NCI-H460 (cell line): ENCODE measurements around the gene FGF3. TPM values are rescaled to one million over a fixed set of nuclear protein-coding genes. Genes with fewer than 3 reads are reported as not detected.

Source experiments
- DNase-seq: peaks from one replicate; pipeline ENCODE4 v3.0.0-alpha.2; 2016; ENCODE audit warnings: low read depth; ENCODE audit errors: extremely low read depth
- total RNA-seq: library from RNA; depleted of rRNA; stranded (reverse); fragments of >200 nt; shearing (Covaris generic); gene quantifications from 2 replicates; pipeline ENCODE4 v1.2.3, GENCODE V29; 2014

Gene FGF3
- total RNA-seq, 1 experiment from 2014 or later: not detected

DNA sequence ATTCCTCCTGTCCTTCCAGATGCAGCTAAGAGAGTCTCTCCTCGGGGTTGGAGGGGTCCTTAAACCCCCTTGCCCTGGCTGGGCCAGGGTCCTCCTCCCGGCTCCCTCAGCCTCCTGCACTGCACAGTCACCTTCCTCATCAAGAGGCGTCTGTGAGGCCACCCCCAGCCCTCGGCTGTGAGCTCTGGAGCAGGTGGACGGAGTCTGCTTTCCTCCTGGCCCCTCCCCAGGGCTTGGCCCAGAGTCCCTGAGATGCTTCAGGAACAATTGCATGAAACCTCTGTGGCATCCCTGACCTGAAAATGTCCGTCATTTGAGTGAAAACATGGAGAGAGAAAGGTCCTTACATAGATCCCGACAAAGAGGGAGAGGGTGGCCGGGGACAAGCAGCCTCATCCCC, 6.7 kb upstream of the FGF3 start:
- no peak for DNase-seq

DNA sequence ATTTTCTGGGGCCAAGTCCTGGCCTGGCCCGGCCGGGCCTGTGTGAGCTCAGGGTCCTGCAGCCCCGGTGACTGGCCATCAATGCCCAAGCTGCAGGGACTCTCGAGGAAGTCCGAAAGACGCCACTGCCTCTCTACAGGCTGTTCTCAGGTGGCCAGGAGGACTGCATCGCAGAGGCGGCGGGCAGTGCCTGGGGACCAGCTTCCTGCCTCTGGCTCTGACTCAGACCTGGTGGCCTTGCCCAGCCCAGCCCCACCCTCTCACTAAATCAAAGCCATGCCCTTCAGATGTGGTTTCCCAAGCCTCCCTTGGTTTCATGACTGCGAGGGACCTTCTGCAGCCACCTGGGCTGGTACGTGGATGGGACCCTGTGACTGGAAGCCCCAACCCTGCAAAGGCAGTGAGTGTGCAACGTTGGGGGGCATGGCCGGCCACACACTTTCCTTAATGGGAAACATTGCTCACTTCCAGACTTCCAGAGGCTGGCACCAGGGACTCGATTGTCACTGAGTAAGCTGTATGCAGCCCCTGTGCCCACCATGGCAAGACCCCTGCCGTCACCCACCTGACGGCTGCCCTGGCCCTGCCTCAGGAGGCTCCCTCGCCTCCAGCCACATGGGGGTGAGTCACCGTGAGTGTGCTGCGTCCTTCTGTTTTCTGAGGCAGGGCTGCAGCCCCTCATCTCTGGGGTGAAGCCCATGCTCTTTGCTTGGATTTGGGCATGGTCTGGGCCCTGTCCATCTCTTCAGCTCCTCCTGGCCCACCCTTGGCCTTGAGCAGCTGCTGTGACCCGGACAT, 6.0 kb upstream of the FGF3 start:
- no peak for DNase-seq

- no peak for DNase-seq
Observed at GRCh38 chr11:69823641-69824265, 4.5 kb upstream of the FGF3 start.

GRCh38 chr11:69822676-69823494, 3.7 kb upstream of the FGF3 start:
- DNase-seq: no peak

DNA sequence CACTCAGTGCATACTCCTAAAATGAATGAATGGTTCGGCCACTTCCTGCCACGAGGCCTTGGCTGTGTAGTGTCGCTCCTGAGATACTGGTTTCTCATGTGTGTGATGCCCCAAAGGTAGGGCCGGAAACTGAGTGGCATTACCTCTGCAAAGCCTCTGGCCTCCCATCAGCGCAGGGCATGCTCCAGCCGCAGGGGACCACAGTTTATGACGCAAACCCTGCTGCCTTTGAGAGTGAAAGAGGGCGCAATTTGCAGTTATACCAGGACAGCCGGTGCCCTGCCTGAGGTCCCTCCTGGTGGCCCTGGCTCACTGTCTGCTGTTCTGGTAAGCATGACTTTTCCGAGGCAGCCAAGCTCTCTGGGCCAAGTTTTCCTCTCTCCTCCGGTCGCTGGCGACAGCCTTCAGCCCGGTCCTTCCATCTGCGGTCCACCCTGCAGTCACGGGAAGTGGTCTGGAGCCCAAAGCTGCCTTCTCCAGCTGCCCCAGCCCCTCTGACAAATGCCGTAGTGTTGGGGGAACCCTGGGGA, 2.4 kb upstream of the FGF3 start:
- DNase-seq: no peak

GRCh38 chr11:69820441-69820840, 1.2 kb upstream of the FGF3 start:
- DNase-seq: no peak

DNA sequence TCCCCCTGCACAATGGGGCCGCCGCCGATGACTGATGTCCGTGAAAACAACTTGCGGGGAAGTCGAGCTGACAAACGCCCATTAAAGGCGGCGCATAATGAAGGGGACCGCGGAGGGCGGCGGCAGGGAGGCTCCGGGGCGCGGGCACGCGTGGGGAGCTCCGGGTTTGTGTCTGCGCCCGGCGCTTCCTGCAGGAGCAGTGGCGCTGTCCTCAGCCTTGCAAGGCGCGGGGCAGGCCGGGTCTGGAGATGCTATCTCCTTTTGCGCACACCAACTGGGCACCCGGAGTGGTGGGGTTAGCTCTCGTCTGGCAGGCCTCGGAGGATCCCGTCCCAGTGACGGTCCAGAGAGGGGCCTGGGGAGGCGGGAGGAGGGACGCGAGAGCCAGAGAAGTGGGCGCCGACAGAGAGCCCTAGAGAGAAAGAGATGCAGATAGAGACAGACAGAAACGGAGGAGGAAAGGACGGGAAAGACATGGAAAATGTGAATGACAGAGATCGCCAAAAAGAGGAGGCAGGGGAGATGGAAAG, 390 bp upstream of the FGF3 start:
- no peak for DNase-seq

DNA sequence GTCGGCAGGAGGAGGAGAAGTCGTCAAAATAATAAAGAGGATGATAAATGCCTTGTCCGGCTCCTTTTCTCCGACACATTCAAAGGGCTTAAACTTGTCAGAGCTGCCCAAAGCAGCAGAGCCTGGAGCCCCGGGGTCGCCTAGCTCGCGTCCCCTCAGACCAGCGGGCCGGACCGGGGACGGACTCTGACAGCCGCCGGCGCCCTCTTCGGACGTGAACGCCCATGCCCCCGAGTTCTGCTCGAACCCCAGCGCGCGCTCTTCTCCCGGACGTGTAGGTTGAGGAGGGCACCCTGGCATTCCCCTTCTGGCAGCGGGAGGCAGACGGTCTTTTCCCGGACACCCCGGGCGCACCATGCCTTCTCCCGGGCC, 999 bp downstream of the FGF3 start:
- DNase-seq: no peak

DNA sequence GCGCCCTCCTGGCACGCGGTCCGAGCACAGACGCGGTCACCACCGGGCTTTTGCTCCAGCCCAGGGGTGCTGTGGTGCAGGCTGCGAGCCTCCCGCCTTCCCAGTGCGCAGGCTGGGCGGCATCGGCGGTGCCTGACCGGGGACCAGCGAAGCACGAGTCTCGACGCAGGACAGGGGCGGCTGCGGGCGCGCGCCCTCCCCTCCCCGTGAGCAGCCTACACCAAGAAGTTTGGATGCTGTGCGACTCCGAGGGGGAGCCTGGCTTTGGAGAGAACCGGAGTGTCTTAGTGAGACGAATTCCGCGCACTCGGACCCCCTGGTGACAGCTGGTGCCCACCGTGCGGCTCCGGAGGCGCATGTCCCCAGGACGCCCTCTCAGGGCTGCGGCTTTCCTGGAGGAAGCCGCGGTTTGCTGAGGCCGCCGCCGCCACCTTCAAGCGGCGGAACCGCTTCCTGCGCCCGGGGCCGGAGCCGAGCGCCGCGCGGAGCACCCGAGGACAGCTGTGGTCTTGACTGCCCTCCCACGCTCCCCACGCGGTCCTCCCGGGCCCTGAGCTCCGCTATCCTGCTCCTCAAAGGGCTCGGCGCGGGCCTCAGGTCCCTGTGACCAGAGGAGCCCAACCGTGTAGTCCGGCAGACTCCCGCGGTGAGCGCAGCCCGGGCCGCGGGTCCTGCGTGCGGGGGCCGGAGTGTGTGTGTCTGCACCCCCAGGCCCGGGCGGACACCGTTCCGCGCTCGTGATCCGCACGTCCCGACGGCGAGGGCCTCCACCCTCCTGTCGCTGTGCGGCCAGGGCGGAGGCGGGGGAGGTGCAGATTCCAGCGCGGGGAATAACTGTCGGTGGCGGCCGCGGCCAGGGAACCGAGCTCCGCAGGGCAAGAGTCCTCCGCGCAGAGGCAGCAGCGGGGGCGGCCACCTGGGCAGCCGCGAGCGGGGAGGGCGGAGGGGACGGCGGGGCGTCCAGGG, 1.7 kb downstream of the FGF3 start:
- no peak for DNase-seq

GRCh38 chr11:69816671-69817070, 2.5 kb downstream of the FGF3 start:
- no peak for DNase-seq

DNA sequence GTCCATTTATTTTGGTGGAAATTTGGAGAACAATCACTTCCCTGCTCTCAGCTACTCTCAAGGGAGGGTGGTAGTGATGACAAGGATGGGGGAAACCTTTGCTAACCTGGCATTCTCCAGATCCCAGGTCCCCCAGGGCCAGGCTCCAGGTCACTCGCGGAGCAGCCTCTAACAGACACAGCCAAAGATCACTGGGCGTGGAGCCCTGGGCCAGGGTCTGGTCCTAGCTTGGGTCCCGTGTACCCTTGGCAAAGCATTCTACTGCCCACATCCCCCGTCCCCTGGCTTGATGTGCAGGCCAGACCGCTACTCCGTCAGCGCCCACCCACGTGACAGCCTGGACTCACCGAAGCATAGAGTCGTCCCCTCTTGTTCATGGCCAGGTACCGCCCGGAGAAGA, 3.2 kb downstream of the FGF3 start:
- no peak for DNase-seq

- DNase-seq: no peak
Observed at GRCh38 chr11:69814902-69815301, 4.3 kb downstream of the FGF3 start.

GRCh38 chr11:69814411-69814810, 4.8 kb downstream of the FGF3 start:
- no peak for DNase-seq

GRCh38 chr11:69813839-69814238, 5.4 kb downstream of the FGF3 start:
- DNase-seq: no peak

DNA sequence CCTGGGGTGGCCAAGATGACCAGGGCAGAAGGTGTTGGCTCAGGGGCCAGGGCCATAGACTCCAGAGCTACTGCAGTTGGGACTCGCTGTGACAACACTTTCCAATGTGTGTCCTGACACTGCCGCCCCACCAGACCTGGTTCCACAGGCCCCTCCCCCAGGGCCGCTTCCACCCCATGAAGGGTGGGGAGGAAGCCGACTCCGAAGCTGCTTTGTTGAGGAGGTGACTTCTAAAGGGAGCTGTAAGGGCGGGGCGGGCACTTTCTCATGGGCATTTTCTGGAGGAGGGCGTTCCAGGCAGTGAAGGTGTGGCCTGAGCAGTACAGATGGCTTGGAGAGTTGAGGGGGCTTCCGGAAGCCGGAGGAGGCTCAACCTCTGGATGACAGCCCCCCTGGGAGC, 6.3 kb downstream of the FGF3 start:
- no peak for DNase-seq

- DNase-seq: no peak
Observed at GRCh38 chr11:69812256-69812655, 7.0 kb downstream of the FGF3 start.

- DNase-seq: no peak
Observed at GRCh38 chr11:69811431-69811830, 7.8 kb downstream of the FGF3 start.

DNA sequence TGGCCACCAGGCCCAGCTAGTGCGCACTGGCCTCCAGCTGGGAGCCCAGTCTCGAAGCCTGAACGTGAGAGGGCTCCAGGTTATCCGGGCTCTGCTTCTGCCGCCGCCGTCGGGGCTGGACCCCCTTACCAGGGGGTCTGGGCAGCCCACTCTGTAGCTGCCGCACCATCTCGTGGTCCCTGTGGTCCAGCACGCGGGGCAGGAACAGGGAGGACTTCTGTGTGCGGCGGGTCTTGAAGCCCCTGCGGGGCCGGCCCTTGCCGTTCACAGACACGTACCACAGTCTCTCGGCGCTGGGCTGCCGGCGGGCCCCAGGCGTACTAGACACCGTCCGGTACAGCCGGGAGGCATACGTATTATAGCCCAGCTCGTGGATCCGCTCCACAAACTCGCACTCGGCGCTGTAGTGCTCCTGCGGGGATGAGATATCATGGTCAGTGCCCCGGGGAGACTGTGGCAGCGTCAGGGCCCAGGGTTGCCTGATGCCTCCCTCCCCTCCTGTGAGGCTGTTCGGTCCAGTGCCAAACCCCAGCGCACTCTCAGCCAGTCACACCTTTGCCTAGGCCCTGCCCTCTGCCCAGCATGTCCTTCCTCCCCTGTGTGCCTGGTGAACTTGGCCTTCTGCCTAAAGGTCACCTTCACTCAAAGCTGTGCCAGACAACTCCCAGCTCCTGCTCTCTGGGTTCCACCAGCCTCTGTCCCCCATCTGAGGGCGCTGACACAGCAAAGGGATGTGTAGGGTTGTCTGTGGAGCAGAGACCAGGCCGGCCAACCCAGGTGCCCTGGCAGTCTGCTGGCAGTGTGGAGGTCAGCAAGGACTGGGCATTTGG, 8.7 kb downstream of the FGF3 start:
- no peak for DNase-seq

GRCh38 chr11:69808667-69809086, 10.5 kb downstream of the FGF3 start:
- DNase-seq: no peak
